HG02571 (cell line): Measurements from ENCODE around the gene PXMP4.
"Not testable (repeated sequence)": the region's sequence is repeated elsewhere in the genome, so short reads cannot be mapped to it uniquely, and the experiment has no call there.

Experiments
- ATAC-seq: cut with Tn5 transposase; IDR thresholded peaks from one replicate; pipeline ENCODE4 v1.9.1; 2021; ENCODE audit warnings: mild to moderate bottlenecking, moderate library complexity; ENCODE audit not compliant: unreplicated experiment

PXMP4 gene, protein sequence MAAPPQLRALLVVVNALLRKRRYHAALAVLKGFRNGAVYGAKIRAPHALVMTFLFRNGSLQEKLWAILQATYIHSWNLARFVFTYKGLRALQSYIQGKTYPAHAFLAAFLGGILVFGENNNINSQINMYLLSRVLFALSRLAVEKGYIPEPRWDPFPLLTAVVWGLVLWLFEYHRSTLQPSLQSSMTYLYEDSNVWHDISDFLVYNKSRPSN

DNA sequence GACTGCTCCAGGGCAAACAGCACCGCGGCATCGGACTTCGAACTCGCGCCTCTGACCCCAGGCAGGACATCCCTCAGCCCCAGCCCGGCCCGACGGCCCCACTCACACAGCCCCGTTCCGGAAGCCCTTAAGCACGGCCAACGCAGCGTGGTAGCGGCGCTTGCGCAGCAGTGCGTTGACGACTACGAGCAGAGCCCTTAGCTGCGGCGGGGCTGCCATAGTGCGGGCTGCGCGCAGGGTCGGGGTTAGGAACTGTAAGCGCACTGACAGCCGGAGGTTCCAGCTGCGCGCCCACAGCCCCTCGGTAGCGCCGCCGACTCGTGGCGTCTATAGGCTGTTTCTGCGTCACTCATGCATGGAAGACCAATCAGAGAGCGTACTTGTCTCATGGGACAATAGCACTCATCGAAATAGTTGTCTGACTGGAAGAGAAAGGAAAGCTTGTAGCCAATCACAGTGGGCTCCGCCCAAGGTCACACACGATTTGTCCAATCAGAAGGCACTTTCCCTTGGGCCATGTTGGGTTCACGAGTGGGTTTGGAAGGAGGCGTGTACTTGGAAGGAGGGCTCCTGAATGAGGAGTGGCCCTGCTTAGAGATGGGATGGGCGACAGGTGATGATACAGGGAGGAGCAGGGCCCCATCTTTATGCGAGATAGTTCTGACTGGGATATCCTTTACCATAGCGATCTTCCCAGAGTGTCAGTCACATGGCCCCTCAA is at the start of gene PXMP4:
Gene PXMP4, minus strand, starts transcription at position 322 of the 721 bp plus-strand sequence. Its CDS starts 103 bp downstream, at position 219.
- ATAC-seq = peak; percentile 97

DNA sequence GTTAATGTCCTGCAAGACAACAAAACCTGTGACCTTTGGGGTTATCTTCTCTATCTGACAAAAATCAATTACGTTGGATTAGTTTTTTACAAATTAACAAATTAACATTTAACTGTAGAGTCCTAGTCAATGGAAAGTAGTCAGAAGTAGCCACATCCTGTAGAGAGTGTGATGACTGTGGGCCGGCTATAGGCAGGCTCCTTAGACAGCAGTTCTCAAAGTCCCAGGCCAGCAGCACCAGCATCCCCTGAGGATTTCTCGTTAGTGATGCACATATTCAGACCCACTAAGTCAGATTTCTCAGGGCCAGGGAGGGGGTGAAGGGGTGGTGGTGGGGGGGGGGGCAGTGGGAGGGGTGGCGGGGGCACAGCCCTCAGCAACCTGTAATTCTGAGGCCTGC is 48.9 kb upstream of the PXMP4 start:
- ATAC-seq = no peak

DNA sequence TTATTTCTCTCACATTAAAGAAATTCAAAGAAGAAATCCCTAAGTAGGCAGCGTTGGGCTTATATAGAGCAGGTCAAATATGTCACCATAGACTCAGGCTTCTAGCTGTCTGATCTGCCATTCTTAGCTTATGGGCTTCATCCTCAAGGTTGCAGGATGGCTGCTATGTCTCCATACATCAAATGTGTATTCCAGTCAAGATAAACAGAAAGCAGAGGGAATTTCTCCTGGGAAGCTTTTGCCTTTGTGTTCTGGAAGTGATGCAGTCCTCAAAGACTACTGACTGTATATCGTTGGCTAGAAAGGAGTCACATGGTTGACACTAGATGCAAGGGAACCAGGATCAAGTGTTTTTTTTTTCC is 47.6 kb upstream of the PXMP4 start:
- ATAC-seq = no peak

DNA sequence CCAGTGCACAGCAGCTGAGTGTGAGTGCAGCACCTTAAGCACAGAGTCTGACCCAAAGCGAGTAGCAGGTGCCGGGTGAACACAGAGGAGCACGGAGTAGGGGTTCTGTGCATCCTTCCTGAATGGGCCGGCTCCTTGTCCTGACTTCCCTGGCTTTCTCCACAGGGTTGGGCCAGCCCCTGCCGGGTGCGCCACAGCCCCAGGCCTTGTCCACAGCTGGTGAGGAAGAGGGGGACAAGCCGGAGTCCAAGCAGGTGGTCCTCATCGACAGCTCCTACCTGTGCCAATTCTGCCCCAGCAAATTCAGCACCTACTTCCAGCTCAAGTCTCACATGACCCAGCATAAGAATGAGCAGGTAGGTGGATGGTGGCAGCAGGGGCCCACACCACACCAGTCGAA is 46.6 kb upstream of the PXMP4 start:
- ATAC-seq = no peak

DNA sequence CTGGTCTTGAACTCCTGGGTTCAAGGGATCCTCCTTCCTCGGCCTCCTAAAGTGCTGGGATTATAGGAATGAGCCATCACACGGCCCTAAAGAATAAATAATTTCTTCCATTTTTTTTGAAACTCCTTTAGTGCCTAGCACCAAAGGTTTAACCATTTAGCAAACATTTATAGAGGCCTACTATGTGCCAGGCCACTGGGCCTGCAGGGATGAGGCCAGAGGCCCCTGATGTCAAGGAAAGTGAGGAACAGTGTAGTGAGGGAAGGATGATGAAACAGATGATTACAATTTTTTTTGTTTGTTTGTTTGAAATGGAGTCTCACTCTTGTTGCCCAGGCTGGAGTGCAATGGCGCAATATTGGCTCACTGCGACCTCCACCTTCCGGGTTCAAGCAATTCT is 45.5 kb upstream of the PXMP4 start:
- ATAC-seq = no peak

DNA sequence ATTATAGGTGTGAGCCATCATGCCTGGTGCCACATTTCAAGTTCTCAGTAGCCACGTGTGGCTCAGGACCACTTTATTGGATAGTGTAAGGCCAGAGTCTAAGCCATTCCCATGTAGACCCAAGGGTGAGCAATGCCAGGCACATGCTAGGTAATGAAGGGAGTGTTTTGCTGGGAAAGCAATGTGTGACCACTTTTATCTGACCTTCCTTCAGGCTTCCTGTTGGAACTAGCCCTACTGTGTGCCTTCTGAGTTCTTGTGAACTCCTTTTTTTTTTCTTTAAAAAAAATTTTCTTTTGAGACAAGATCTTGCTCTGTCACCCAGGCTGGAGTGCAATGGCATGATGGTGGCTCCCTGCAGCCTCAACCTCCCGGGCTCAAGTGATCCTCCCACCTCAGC is 45.0 kb upstream of the PXMP4 start:
- ATAC-seq = no peak

DNA sequence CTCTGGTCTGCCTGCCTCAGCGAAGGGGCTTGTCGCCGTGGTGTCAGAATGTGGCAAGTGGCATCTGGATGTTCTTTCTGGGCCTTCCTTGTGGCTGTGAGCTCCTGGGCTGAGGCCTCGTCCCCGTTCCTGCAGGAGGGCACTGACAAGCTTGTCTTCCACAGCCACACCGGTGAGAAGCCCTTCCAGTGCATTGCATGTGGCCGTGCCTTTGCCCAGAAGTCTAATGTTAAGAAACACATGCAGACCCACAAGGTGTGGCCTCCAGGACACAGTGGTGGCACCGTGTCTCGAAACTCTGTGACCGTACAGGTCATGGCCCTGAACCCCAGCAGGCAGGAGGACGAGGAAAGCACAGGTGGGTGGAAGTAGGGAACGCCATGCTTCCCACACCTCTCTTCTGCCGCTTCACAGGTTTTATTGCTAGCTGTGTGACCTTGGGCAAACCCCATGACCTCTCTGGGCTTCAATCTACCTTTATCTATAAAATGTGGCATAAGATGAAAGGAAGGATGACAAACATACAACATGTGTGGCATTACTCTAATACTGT is 41.7 kb upstream of the PXMP4 start:
- no peak for ATAC-seq

DNA sequence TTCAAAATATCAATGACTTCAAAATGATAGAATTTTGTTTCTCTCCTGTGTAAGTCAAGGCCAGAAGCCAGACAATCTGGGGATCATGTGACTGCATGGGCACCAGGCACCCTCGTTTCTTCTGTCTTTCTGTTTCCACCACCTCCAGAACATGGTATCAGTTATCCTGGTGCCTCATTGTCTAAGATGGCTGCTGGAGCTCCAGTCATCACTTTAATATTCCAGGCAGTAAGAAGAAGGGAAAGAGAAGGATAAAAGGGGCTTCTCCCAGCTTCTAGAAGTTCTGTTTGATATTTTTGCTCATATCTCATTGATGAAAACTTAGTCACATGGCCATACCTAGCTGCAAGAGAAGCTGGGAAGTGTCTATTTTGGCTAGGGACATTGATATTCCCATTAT is 37.3 kb upstream of the PXMP4 start:
- ATAC-seq = no peak

DNA sequence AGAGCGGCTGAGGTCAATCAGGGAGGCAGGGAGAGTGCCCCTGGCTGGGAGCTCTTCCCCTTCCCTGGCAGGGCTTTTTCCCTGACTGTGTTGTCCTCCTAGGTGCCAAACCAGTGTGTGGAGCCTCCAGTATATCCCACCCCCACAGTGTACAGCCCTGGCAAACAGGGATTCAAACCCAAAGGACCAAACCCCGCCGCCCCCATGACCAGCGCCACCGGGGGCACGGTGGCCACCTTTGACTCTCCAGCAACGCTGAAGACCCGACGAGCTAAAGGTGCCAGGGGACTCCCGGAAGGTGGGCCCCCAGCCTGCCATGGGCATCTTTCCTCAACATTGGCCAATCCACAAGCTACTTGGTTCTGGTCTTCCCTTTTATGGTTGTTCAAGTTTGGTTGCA is 36.9 kb upstream of the PXMP4 start:
- ATAC-seq = no peak

DNA sequence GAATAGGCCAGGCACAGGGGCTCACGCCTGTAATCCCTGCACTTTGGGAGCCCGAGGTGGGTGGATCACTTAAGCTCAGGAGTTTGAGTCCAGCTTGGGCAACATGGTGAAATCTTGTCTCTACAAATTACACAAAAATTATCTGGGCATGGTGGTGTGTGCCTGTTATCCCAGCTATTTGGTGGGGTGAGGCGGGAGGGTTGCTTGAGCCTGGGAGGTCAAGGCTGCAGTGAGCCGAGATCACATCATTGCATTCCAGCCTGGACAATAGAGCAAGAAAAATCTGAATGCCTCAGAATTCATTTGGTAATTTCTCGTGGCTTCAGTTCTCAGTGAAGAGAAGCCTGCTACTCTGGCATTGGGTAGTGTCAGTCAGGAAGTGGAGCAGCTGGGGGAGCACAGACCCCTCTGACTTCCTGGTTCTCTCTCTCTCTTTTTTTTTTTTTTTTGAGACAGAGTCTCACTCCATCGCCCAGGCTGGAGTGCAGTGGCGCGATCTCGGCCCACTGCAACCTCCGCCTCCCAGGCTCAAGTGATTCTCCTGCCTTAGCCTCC is 35.9 kb upstream of the PXMP4 start:
- not testable (repeated sequence) for ATAC-seq

DNA sequence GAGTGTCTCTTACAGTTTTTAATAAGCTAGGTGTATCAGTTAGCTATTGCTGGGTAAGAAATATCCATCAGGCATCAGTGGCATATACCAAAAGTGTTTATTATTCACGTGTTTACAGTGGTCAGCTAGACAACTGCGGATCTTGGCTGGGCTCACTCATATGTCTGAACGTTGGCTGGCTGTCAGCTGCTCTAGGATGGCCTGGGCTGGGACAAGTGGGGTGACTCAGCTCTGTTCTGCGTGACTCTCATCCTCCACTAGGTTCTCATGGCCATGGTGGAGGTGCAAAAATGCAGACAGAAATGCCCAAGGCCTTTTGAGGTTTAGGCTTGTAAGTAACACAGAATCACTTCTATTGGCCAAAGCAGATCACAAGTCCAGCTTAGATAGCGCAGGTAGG is 33.7 kb upstream of the PXMP4 start:
- no peak for ATAC-seq

DNA sequence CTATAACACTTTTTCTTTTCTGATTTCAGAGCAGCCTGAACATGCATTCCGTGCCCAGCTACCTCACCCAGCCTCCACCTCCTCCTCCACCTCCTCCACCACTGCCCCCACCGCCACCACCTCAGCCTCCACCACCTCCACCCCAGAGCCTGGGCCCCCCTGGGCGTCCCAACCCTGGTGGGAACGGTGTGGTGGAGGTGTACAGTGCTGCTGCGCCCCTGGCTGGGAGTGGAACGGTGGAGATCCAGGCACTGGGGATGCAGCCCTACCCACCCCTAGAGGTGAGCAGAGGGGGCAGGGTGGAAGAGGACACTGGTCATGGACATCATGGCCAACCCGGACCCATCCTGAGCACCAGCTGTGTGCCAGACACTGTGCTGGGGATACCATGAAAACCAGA is 33.0 kb upstream of the PXMP4 start:
- ATAC-seq = no peak

DNA sequence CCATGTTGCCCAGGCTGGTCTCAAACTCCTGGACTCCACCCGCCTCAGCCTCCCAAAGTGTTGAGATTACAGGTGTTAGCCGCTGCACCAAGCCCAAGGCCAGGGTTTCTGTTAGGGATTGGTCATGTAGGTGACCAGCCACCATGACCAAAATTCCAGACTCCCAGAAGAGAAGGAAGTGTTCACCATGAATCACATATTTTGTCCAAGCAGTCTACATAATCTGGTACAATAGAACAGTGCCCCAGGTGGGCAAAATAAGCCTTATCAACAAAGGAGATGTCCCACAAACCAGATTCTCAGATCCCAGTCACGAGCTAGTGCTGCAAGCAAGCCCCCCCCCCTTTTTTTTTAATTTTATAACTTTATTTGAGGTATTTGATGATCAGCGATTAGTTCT is 31.7 kb upstream of the PXMP4 start:
- ATAC-seq = no peak

DNA sequence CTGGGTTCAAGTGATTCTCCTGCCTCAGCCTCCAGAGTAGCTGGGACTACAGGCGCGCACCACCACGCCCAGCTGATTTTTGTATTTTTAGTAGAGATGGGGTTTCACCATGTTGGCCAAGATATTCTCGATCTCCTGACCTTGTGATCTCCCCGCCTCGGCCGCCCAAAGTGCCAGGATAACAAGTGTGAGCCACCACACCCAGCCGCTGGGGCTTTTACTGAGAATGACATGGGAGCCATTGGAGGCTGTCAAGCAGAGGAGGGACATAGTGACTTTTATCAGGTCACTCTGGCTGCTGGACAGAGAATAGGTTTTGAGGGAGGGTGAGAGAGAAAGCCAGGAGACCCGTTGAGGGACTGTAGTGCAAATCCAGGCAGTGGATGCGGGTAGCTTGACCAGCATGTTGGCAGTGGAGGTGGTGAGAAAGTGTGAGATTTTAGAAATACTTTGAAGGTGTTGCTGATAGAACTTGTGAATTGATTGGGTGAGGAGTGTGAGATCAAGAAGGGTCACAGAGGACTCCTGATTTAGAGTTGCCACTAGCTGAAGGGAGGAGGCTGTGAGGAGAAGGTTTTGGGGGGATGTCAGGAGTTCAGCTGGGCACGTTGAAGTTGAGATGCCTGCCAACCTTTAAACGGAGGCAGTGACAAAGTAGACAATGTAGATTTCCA is 26.4 kb upstream of the PXMP4 start:
- no peak for ATAC-seq

DNA sequence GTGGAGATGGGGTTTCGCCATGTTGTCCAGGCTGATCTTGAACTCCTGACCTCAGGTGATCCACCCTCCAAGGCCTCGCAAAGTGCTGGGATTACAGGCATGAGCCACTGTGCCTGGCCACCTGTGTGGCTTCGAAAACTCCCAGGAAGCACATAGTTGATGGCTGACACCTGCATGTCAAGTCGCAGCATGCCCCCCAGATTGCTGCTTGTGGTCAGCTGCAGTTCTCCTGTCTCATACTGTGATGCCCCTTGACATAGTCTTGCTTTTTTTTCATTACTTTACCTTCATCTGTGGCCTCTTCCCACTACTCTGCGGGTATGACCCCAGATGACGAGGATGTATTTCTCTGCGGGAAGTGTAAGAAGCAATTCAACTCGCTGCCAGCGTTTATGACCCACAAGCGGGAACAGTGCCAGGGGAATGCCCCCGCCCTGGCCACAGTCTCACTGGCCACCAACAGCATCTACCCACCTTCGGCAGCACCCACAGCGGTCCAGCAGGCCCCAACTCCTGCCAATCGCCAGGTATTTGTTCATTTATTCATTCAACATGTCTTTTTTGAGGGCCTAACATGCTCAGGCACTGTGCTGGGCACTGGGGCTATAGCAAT is 24.8 kb upstream of the PXMP4 start:
- no peak for ATAC-seq

DNA sequence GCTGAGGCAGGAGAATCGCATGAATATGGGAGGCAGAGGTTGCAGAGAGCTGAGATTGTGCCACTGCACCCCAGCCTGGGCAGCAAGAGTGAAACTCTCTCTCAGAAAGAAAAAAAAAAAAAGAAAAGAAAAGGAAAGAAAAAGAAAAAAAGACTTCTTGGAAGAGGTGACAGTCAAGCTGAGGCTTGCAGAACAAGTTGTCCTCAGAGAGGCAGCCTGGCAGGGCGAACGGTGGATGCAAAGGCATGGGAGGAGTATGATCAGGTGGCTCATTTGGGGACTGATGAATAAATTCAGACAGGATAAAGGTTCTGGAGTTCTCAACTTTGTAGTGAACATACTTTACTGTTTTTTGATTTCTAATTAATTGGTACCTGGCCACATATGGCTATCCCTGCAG is 24.1 kb upstream of the PXMP4 start:
- ATAC-seq = no peak

DNA sequence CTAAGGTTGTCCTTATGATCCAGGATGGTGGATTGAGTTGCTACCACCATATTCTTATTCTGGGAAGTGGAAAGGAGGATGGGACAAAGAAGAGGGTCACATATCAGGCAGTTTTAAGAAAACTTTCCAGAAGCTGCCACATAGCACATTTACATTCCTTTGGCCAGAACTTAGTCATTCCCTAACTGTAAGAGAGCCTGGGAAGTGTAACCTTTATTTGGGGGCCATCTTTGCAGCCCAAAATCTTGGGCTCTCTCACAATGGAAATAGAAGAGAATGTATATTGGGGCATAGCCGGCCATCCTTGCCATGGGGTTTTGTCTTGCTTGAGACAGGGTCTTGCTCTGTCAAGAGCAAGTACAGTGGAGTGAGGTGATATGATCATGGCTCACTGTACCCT is 20.1 kb upstream of the PXMP4 start:
- ATAC-seq = no peak

DNA sequence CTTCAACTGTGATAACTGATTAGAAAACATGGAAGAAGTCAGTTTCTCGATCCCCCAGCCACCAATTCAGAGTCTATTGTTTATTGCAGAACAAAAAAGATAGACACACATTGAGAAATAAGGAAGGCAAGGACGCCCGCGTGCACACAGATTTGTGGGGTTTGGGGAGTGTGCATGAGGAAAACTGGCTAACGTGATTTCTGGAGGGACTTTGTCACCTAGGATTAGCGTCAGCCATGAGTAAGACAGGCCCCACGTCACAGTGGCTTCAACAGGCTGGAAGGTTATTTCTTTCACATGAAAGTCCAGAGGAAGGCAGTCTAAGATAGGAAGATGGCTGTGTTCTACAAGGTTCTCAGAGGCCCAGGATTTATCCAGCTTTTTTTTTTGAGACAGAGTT is 19.4 kb upstream of the PXMP4 start:
- no peak for ATAC-seq

DNA sequence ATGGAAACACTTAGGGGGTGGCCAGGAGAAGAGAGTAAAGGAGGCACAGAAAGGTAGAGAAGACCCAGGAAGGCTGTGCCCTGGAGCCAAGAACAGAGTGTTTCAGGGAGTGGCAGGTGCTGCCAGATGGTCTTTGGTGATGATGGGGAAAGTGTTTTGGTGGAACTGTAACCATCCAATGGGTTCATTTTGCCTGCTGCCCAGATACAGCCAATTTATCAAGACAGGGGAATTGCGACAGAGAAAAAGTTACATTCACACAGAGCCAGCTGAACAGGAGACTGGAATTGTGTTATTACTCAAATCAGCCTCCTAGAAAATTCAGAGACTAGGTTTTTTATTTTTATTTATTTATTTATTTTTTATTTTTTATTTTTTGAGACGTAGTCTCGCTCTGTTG is 16.9 kb upstream of the PXMP4 start:
- no peak for ATAC-seq

DNA sequence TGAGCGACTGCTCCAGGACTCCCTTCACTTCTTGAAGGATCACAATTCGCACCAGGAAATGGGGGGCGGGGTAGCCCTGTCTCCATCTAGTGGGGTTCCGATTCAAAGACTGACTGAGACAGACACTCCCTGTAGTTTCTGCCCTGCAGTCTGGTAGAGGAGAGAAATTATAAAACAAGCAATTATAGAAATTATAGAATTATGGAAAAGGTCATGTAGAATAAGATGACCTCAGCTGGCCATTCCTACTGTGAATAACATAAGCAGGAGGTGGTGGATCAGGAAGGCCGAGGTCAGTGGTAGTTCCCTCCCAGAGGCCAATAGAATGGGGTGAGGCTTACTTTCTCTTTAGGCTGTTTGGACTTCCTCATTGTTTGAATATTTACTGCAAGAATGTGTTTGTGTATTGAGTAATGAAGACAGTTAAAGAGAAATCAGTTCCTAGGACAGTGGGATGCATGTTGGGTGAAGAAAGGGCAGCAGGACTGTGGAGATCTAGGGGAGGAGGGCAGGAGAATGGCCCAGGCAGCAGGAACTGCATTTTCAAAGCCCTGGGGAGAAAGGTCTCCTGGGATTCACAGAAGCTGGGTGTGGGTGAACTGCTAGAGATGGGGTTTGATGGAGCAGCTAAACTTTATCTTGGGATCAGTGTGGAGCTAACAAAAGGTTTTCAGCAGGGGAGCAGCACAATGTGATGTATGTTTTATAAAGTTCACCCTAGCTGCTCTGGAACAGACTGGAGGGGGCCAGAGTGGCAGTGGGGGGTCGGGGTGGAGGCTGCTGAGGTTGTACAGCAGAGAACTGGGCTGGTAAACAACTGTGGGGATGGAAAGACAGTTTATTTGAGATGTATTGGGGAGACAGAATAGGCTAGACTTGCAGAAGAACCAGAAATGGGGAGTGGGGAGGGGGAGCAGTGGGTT is 13.8 kb upstream of the PXMP4 start:
- no peak for ATAC-seq
